HG02938 (cell line): ENCODE data around the gene TFAP2A.

ENCODE experiments used
- ATAC-seq: cut with Tn5 transposase; IDR thresholded peaks from one replicate; pipeline ENCODE4 v1.9.1; 2021; ENCODE audit warnings: mild to moderate bottlenecking, moderate library complexity; ENCODE audit not compliant: unreplicated experiment

TFAP2A gene

GRCh38 chr6:10414756-10415616 lies at the start of gene TFAP2A:
TFAP2A (minus strand) TSS chr6:10415074; CDS start chr6:10414991, 83 bp downstream.
- ATAC-seq, result no peak

- no peak for ATAC-seq
These were observed 48.9 kb upstream of the TFAP2A start for GRCh38 chr6:10463491-10464481.

- ATAC-seq, result no peak
These were observed 48.2 kb upstream of the TFAP2A start for GRCh38 chr6:10463040-10463439.

- ATAC-seq, result no peak
These were observed 47.0 kb upstream of the TFAP2A start for GRCh38 chr6:10461850-10462249.

GRCh38 chr6:10460096-10460495 lies 45.2 kb upstream of the TFAP2A start:
- ATAC-seq, result peak; percentile 95

- no peak for ATAC-seq
These were observed 43.4 kb upstream of the TFAP2A start for GRCh38 chr6:10458287-10458686.

GRCh38 chr6:10453596-10453995 lies 38.7 kb upstream of the TFAP2A start:
- no peak for ATAC-seq

- ATAC-seq, result no peak
These were observed 37.1 kb upstream of the TFAP2A start for GRCh38 chr6:10451828-10452509.

- ATAC-seq, result no peak
These were observed 36.5 kb upstream of the TFAP2A start for GRCh38 chr6:10451394-10451793.

GRCh38 chr6:10449751-10450150 lies 34.9 kb upstream of the TFAP2A start:
- no peak for ATAC-seq

- ATAC-seq, result no peak
These were observed 33.2 kb upstream of the TFAP2A start for GRCh38 chr6:10448096-10448495.

- ATAC-seq, result no peak
These were observed 31.7 kb upstream of the TFAP2A start for GRCh38 chr6:10446548-10446947.

- no peak for ATAC-seq
These were observed 26.8 kb upstream of the TFAP2A start for GRCh38 chr6:10441655-10442009.

- no peak for ATAC-seq
These were observed 26.3 kb upstream of the TFAP2A start for GRCh38 chr6:10441004-10441654.

GRCh38 chr6:10437891-10438290 lies 23.0 kb upstream of the TFAP2A start:
- no peak for ATAC-seq

- no peak for ATAC-seq
These were observed 19.4 kb upstream of the TFAP2A start for GRCh38 chr6:10434235-10434634.

GRCh38 chr6:10433322-10433721 lies 18.4 kb upstream of the TFAP2A start:
- ATAC-seq, result no peak

- no peak for ATAC-seq
These were observed 16.7 kb upstream of the TFAP2A start for GRCh38 chr6:10431423-10432164.

- ATAC-seq, result peak; percentile 64
These were observed 15.0 kb upstream of the TFAP2A start for GRCh38 chr6:10429638-10430427.
